Stimulated activated naive CD8-positive, alpha-beta T cell treated with anti-CD3 and anti-CD28 coated beads, Interleukin-15, amount 100 ng/mL, for 72 hours (primary cell): Measurements from ENCODE around the gene MAN1C1.
A peak's percentile ranks its signal among the peaks of the same experiment; 100 is the strongest.

Experiments used
- ATAC-seq: fragments of 150-1000 bp; cut with Tn5 transposase; 2 replicates; pipeline ENCODE4 v1.10.0; 2021; ENCODE audit warnings: mild to moderate bottlenecking, moderate library complexity
- DNase-seq, 2 donors: peaks; one replicate each; pipeline ENCODE4 v3.0.0; 2021 to 2022
- H3K27ac Mint-ChIP-seq, 2 donors: one replicate each; pipeline ENCODE4 v1.8.0; 2022; ENCODE audit warnings: mild to moderate bottlenecking in 2 of 2, mixed read lengths in 2 of 2, moderate library complexity in 2 of 2
- H3K27me3 Mint-ChIP-seq: one replicate; pipeline ENCODE4 v1.8.0; 2022; ENCODE audit warnings: mixed read lengths
- H3K4me1 Mint-ChIP-seq: one replicate; pipeline ENCODE4 v1.8.0; 2022; ENCODE audit warnings: mild to moderate bottlenecking, mixed read lengths
- H3K4me3 Mint-ChIP-seq, 2 donors: one replicate each; pipeline ENCODE4 v1.8.0; 2022; ENCODE audit warnings: mild to moderate bottlenecking in 2 of 2, mixed read lengths in 2 of 2, moderate library complexity in 1 of 2
- H3K9me3 Mint-ChIP-seq, 2 donors: one replicate each; pipeline ENCODE4 v1.8.0; 2022; ENCODE audit warnings: mixed read lengths in 2 of 2

The MAN1C1 gene

GRCh38 chr1:25666460-25666859 lies 49.9 kb downstream of the MAN1C1 start:
- no peak for ATAC-seq
- no peaks in the 10 kb centered on the region for H3K27me3 Mint-ChIP-seq
- peak overlapping the region; percentile 48 to 55 for H3K27ac Mint-ChIP-seq
- no peak for DNase-seq
- peaks cover 90% of the 10 kb centered on the region for H3K4me1 Mint-ChIP-seq
- H3K4me3 Mint-ChIP-seq, result peak overlapping the region in 1 of 2 donors; percentile 42
- no peaks in the 10 kb centered on the region for H3K9me3 Mint-ChIP-seq

- peak overlapping the region in 1 of 2 donors; percentile 44 for H3K27ac Mint-ChIP-seq
- H3K4me1 Mint-ChIP-seq, result peaks cover 96% of the 10 kb centered on the region
- DNase-seq (no peak), ATAC-seq (no peak)
- H3K9me3 Mint-ChIP-seq, result peaks cover 0 to 5% of the 10 kb centered on the region in 2 donors
- H3K27me3 Mint-ChIP-seq, result no peaks in the 10 kb centered on the region
- H3K4me3 Mint-ChIP-seq, result peak overlapping the region; percentile 3 to 56
These were observed 52.5 kb downstream of the MAN1C1 start for GRCh38 chr1:25668931-25669573.

- H3K27ac Mint-ChIP-seq, result no peak overlapping the region
- H3K4me3 Mint-ChIP-seq, result no peak overlapping the region
- ATAC-seq (no peak), DNase-seq (no peak)
- no peaks in the 10 kb centered on the region for H3K27me3 Mint-ChIP-seq
- H3K9me3 Mint-ChIP-seq, result peaks cover 0 to 5% of the 10 kb centered on the region in 2 donors
- H3K4me1 Mint-ChIP-seq, result peaks cover 97% of the 10 kb centered on the region
These were observed 53.4 kb downstream of the MAN1C1 start for GRCh38 chr1:25669781-25670567.

DNA sequence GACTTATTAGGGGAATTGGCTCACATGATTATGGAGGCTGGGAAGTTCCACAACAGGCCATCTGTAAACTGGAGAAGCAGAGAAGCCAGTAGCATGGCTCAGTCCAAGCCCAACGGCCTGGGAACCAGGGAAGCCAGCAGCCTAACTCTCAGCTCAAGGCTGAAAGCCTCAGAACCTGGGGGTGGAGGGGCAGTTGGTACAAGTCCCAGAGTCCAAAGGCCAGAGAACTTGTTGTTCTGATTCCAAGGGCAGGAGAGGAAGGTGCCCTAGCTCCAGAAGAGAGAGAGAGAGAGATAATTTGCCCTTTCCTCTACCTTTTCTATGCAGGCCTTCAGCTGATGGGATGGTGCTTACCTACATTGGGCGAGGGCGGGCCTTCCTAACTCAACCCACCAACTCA lies 55.3 kb downstream of the MAN1C1 start:
- Mint-ChIP-seq H3K27ac (peak overlapping the region in 1 of 2 donors; percentile 3), H3K4me1 (peaks cover 95% of the 10 kb centered on the region), H3K4me3 (no peak overlapping the region), H3K27me3 (no peaks in the 10 kb centered on the region), H3K9me3 (peaks cover 0 to 5% of the 10 kb centered on the region in 2 donors)
- DNase-seq (no peak), ATAC-seq (no peak)

GRCh38 chr1:25672763-25673409 lies 56.3 kb downstream of the MAN1C1 start:
- Mint-ChIP-seq H3K27ac (peak overlapping the region in 1 of 2 donors; percentile 2), H3K4me3 (peak overlapping the region; percentile 7 to 39), H3K27me3 (no peaks in the 10 kb centered on the region), H3K4me1 (peaks cover 95% of the 10 kb centered on the region), H3K9me3 (peaks cover 0 to 5% of the 10 kb centered on the region in 2 donors)
- DNase-seq (no peak), ATAC-seq (no peak)

- peaks cover 95% of the 10 kb centered on the region for H3K4me1 Mint-ChIP-seq
- peaks cover under 1% of the 10 kb centered on the region for H3K27me3 Mint-ChIP-seq
- ATAC-seq, result no peak
- DNase-seq, result peak in 1 of 2 donors; percentile 18
- peaks cover 0 to 5% of the 10 kb centered on the region in 2 donors for H3K9me3 Mint-ChIP-seq
- H3K27ac Mint-ChIP-seq, result no peak overlapping the region
- H3K4me3 Mint-ChIP-seq, result no peak overlapping the region
These were observed 56.9 kb downstream of the MAN1C1 start for GRCh38 chr1:25673456-25673855.

GRCh38 chr1:25673962-25674806 lies 57.6 kb downstream of the MAN1C1 start:
- H3K4me3 Mint-ChIP-seq, result peak overlapping the region; percentile 58 to 70
- H3K27ac Mint-ChIP-seq, result no peak overlapping the region
- H3K9me3 Mint-ChIP-seq, result peaks cover 0 to 5% of the 10 kb centered on the region in 2 donors
- peaks cover 7% of the 10 kb centered on the region for H3K27me3 Mint-ChIP-seq
- ATAC-seq (no peak), DNase-seq (no peak)
- H3K4me1 Mint-ChIP-seq, result peaks cover 95% of the 10 kb centered on the region

- H3K27me3 Mint-ChIP-seq, result peaks cover 7% of the 10 kb centered on the region
- H3K27ac Mint-ChIP-seq, result no peak overlapping the region
- DNase-seq, result no peak
- peaks cover 93% of the 10 kb centered on the region for H3K4me1 Mint-ChIP-seq
- H3K9me3 Mint-ChIP-seq, result peaks cover 0 to 5% of the 10 kb centered on the region in 2 donors
- ATAC-seq, result no peak
- peak overlapping the region; percentile 58 to 70 for H3K4me3 Mint-ChIP-seq
These were observed 58.2 kb downstream of the MAN1C1 start for GRCh38 chr1:25674807-25675084.

- H3K27me3 Mint-ChIP-seq, result peaks cover 7% of the 10 kb centered on the region
- H3K27ac Mint-ChIP-seq, result peak overlapping the region in 1 of 2 donors; percentile 55
- ATAC-seq (peak; percentile 98), DNase-seq (peak; percentile 88 to 94)
- H3K4me3 Mint-ChIP-seq, result peak overlapping the region; percentile 63 to 82
- peaks cover 89% of the 10 kb centered on the region for H3K4me1 Mint-ChIP-seq
- peaks cover 0 to 5% of the 10 kb centered on the region in 2 donors for H3K9me3 Mint-ChIP-seq
These were observed 59.3 kb downstream of the MAN1C1 start for GRCh38 chr1:25675729-25676476.

- peaks cover 0 to 5% of the 10 kb centered on the region in 2 donors for H3K9me3 Mint-ChIP-seq
- H3K27ac Mint-ChIP-seq, result peak overlapping the region; percentile 26 to 55
- H3K4me1 Mint-ChIP-seq, result peaks cover 89% of the 10 kb centered on the region
- no peak for DNase-seq
- H3K4me3 Mint-ChIP-seq, result peak overlapping the region; percentile 63 to 82
- H3K27me3 Mint-ChIP-seq, result peaks cover 7% of the 10 kb centered on the region
- no peak for ATAC-seq
These were observed 59.9 kb downstream of the MAN1C1 start for GRCh38 chr1:25676488-25676887.

GRCh38 chr1:25677193-25677773 lies 60.7 kb downstream of the MAN1C1 start:
- peaks cover 7% of the 10 kb centered on the region for H3K27me3 Mint-ChIP-seq
- H3K4me1 Mint-ChIP-seq, result peaks cover 88% of the 10 kb centered on the region
- no peak for DNase-seq
- no peak for ATAC-seq
- H3K27ac Mint-ChIP-seq, result no peak overlapping the region
- peak overlapping the region; percentile 63 to 82 for H3K4me3 Mint-ChIP-seq
- H3K9me3 Mint-ChIP-seq, result peaks cover 0 to 3% of the 10 kb centered on the region in 2 donors

- Mint-ChIP-seq H3K4me1 (peaks cover 88% of the 10 kb centered on the region), H3K4me3 (peak overlapping the region in 1 of 2 donors; percentile 2), H3K27ac (no peak overlapping the region), H3K27me3 (peaks cover 7% of the 10 kb centered on the region), H3K9me3 (no peaks in the 10 kb centered on the region)
- no peak for DNase-seq
- no peak for ATAC-seq
These were observed 62.6 kb downstream of the MAN1C1 start for GRCh38 chr1:25679171-25679570.

DNA sequence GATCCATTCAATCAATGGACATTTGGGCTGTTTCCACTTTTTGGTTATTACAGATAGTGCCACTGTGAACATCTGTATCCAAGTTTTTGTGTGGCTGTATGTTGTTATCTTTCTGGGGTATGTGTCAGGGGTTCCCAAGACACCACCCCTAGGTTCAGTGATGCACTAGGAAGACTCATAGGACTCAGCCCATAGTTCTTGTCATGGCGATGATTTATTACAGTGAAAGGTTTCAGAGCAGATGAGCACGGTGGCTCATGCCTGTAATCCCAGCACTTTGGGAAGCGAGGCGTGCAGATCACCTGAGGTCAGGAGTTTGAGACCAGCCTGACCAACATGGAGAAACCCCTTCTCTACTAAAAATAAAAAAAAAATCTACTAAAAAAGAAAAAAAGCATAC lies 64.1 kb downstream of the MAN1C1 start:
- Mint-ChIP-seq H3K4me3 (no peak overlapping the region), H3K27ac (no peak overlapping the region), H3K27me3 (peaks cover 7% of the 10 kb centered on the region), H3K9me3 (no peaks in the 10 kb centered on the region), H3K4me1 (peaks cover 88% of the 10 kb centered on the region)
- DNase-seq, result no peak
- no peak for ATAC-seq

DNA sequence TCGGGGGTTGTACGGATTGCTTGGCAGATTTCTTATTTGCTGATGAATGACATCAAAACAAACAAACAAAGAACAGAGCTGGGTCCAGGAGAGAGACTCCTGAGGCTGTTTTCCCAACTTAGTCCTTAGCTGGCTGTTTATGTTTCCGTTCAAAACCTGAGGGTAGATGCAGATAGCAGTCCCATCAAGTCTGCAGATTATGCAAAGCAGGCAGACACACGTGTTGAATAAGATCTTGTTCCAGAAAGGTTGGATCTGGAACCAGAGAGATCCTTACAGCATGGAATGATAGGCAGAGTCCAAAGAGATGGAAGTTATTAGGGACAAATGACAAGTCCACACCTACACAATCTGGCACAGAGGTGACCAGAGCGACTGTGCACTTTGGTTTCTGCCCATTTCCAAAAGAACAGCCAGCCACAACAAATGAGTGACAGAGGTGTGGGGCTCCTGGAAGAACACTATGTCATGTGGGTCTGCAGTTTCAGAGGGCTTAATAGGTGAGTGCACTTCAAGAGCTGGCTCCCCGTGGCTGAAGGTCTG lies 65.5 kb downstream of the MAN1C1 start:
- ATAC-seq (no peak), DNase-seq (no peak)
- Mint-ChIP-seq H3K4me3 (no peak overlapping the region), H3K9me3 (no peaks in the 10 kb centered on the region), H3K4me1 (peaks cover 82% of the 10 kb centered on the region), H3K27me3 (peaks cover 7% of the 10 kb centered on the region), H3K27ac (no peak overlapping the region)
